ENCODE results near the gene ANKS6.

The ANKS6 gene

GRCh38 chr9:98790134-98790841 is 6.1 kb downstream of the ANKS6 start:
- DNase-seq, result no peak

GRCh38 chr9:98789483-98790133 is 6.7 kb downstream of the ANKS6 start:
- DNase-seq, result no peak

GRCh38 chr9:98787766-98788335 is 8.5 kb downstream of the ANKS6 start:
- no peak for DNase-seq

- no peak for DNase-seq
Observed at GRCh38 chr9:98786750-98787510, 9.4 kb downstream of the ANKS6 start.

GRCh38 chr9:98784831-98785806 is 11.2 kb downstream of the ANKS6 start:
- DNase-seq, result no peak

GRCh38 chr9:98783518-98784226 is 12.7 kb downstream of the ANKS6 start:
- DNase-seq, result no peak

GRCh38 chr9:98781588-98782383 is 14.6 kb downstream of the ANKS6 start:
- DNase-seq, result no peak

GRCh38 chr9:98780059-98780749 is 16.2 kb downstream of the ANKS6 start:
- DNase-seq, result no peak

- DNase-seq, result no peak
Observed at GRCh38 chr9:98778711-98779530, 17.4 kb downstream of the ANKS6 start.

GRCh38 chr9:98778251-98778650 is 18.1 kb downstream of the ANKS6 start:
- no peak for DNase-seq

- no peak for DNase-seq
Observed at GRCh38 chr9:98777618-98778017, 18.7 kb downstream of the ANKS6 start.

GRCh38 chr9:98775831-98776441 is 20.4 kb downstream of the ANKS6 start:
- no peak for DNase-seq

GRCh38 chr9:98774746-98775145 is 21.6 kb downstream of the ANKS6 start:
- DNase-seq, result no peak

GRCh38 chr9:98773721-98774120 is 22.6 kb downstream of the ANKS6 start:
- no peak for DNase-seq

GRCh38 chr9:98772364-98773155 is 23.8 kb downstream of the ANKS6 start:
- DNase-seq, result no peak

- DNase-seq, result no peak
Observed at GRCh38 chr9:98771209-98771874, 25.0 kb downstream of the ANKS6 start.

- no peak for DNase-seq
Observed at GRCh38 chr9:98770717-98771116, 25.6 kb downstream of the ANKS6 start.
